ENCODE measurements around the gene EN2.

EN2 gene

GRCh38 chr7:155458111-155458877 lies at the start of gene EN2:
TSS of gene EN2 (plus strand) at chr7:155458129. CDS start at chr7:155458378, 249 bp downstream.
- DNase-seq: peak in 1 of 58 donors; percentile 15

- no peak for DNase-seq
Observed at GRCh38 chr7:155408651-155409586, 49.0 kb upstream of the EN2 start.

GRCh38 chr7:155409980-155410379 lies 47.9 kb upstream of the EN2 start:
- no peak for DNase-seq

GRCh38 chr7:155410431-155410830 lies 47.5 kb upstream of the EN2 start:
- no peak for DNase-seq

GRCh38 chr7:155411718-155412415 lies 46.1 kb upstream of the EN2 start:
- no peak for DNase-seq

GRCh38 chr7:155412416-155413253 lies 45.3 kb upstream of the EN2 start:
- DNase-seq: peak in 39 of 58 donors; percentile 4 to 61 (median 23)

- DNase-seq: no peak
Observed at GRCh38 chr7:155414547-155415492, 43.1 kb upstream of the EN2 start.

- no peak for DNase-seq
Observed at GRCh38 chr7:155416646-155417380, 41.1 kb upstream of the EN2 start.

GRCh38 chr7:155418304-155418703 lies 39.6 kb upstream of the EN2 start:
- DNase-seq: no peak

GRCh38 chr7:155418941-155419755 lies 38.8 kb upstream of the EN2 start:
- DNase-seq: no peak

- no peak for DNase-seq
Observed at GRCh38 chr7:155420116-155420515, 37.8 kb upstream of the EN2 start.

- DNase-seq: no peak
Observed at GRCh38 chr7:155422151-155422550, 35.8 kb upstream of the EN2 start.

- no peak for DNase-seq
Observed at GRCh38 chr7:155422599-155423336, 35.2 kb upstream of the EN2 start.

GRCh38 chr7:155423337-155424285 lies 34.3 kb upstream of the EN2 start:
- no peak for DNase-seq

- no peak for DNase-seq
Observed at GRCh38 chr7:155424301-155425010, 33.5 kb upstream of the EN2 start.

Measured in anterior cingulate cortex (tissue), 58 donors.